HG03097 (cell line): Measurements from ENCODE around the gene PROCA1.
"Not testable (repeated sequence)": the region's sequence is repeated elsewhere in the genome, so short reads cannot be mapped to it uniquely, and the experiment has no call there.

Source experiments
- ATAC-seq: cut with Tn5 transposase; IDR thresholded peaks from one replicate; pipeline ENCODE4 v1.9.1; 2021; ENCODE audit not compliant: unreplicated experiment, low FRiP score

PROCA1 gene

DNA sequence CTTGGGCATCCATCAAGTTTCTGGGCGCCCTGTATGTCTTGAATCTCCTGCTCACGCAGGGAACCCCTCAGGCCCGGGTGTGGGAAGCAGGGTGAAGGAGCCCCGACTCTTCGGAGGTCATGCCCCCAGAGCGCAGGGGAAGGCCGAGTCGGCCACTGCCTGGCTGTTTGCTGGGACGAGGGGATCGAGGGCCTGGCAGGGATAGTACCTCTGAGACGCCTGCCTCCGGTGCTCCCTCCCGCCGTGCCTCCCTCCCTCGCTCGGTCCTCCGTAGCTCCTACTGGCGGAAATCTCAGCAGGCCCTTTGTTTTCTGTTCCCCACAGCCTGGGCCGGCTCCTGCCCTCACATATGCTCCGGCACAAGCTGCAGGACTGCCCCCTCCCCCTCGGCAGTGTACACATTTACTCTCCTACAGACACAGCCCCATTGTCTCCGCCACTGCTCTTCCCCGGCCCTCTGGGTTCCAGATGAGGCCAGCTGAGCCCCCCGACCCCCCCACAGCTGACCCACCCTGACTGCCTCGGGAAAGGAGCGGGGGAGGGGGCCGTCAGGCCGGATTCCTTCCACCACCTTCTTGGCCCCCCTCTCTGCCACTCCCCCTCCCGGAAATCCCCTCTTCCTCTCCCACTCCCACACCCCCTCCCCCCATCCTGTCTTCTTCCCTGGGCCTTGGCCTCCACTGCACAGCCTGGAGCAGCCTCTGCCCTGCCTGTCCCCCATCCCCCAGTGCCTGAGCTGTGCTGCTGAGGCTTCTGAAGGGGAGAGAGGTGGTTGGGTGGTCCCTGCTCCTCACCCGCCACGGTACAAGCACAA is 33.5 kb upstream of the PROCA1 start:
- no peak for ATAC-seq

DNA sequence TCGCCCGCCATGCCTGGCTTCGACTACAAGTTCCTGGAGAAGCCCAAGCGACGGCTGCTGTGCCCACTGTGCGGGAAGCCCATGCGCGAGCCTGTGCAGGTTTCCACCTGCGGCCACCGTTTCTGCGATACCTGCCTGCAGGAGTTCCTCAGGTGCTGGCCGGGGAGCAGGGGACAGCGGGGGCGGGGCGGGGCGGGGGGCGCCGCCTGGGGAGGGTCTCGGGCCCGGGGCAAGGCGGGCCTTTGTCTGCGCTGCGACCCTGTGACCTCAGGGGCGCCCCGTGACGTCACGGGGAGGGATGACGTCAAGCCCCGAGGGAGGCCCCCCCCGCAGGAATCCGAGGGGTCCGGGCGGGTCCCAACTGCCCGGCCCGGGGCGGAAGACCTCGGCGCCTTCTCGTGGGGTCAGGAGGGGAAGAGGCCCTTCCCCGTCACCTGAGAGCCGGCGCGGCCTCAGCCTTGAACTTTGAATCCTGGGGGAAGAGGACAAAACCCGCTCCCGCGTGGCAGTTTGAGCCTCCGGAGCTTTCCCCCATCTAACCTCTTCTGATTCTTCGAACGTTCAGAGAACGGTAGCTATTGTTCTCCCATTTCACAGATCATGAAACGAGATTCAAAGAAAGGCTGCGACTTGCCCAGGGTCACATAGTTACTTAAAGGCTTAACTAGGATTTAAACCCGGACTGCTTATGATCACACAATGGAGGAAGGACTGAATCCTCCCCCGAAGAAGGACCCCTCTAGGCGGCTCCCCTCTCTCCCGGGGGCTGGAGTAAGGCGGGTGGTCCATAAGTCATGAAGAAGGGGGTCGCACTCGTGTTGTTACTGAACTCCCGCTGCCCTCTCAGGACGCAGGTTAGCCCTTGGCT is 32.6 kb upstream of the PROCA1 start:
- ATAC-seq, result no peak

DNA sequence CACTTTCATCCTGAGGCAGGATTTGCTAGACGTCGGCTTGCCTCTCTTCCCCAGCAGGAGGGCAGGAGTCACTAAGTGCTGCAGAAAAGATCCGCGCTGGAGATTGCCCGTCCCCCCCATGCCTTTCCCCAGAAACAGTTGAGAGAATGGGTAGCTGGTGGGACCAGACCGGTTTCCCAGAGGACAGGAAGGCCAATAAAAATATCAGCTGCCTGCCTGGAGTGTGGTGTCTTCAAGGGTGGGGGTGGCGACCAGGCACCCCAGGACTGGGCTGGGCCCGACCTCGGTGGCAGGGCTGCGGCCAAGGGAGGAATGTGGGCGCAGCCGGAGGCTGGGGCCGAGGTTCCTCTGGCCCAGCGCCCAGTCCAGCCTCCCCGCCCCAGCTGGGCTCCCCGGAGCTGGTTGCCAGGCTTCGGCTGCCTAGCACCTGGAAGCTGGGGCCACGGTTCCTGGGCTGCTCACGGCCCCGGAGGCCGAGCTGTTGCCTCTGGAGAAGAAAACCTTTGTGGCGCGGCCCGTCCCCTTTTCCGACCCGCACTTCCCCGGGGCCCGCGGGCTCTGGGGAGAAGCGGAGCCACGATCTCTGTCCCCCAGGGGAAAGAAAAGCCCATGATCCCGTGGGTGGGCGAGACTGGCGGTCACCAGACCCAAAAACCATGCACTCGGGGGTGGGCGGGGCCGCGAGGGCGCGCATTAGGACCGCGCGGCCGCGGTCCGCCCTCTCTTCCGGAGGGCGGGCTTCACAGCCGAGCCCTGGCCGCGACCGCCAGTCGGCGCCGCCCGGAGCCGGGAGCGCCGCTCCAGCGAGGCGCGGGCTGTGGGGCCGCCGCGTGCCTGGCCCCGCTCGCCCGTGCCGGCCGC is 31.8 kb upstream of the PROCA1 start, which contains the start of gene TRAF4:
Gene TRAF4, plus strand, starts transcription at position 769 of the 861 bp plus-strand sequence. CDS start 102 bp downstream, outside the sequence.
- ATAC-seq, result peak; percentile 52

DNA sequence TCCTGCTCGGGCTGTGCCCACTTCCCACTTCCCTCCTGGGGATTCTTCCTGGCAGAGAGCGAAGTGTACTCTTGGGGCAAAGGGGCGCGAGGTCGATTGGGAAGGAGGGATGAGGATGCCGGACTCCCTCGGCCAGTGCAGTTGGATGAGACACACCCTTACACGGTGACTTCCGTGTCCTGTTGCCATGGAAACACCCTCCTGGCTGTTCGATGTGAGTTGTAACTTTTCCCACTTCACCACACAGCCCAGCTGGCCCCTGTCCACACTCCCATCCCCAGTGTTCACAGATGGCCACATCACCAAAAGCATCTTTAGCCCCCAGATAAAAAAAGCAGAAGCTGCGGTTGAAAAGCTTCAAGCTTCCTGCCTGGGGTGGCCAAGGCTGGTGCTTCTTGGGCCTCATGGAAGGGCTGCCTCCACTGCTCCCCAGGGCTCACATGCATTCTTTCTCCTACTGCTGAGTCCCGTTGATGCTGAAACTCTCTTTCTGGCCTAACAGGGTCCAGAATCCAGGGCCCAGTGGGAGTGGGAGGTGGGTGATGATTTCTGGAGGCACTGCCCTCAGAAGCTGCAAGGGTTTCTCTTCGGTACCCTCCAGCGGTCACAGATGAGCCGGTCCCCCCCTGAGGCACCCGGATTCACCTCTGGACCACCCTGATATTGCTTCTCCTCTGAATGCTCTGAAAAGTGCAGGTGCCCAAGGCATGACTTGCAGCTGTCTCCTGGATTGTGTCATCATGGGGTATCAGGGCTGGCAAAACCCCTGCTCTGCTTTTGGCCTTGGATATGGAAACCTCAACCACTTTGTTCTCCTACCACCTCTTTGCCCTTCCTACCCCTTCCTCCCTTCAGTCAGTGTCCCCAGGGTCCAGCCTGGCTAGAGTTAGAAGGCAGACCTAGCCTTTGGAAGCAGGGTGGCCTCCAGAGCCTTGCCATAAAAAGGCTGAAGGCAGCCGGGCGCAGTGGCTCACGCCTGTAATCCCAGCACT is 30.0 kb upstream of the PROCA1 start:
- no peak for ATAC-seq

DNA sequence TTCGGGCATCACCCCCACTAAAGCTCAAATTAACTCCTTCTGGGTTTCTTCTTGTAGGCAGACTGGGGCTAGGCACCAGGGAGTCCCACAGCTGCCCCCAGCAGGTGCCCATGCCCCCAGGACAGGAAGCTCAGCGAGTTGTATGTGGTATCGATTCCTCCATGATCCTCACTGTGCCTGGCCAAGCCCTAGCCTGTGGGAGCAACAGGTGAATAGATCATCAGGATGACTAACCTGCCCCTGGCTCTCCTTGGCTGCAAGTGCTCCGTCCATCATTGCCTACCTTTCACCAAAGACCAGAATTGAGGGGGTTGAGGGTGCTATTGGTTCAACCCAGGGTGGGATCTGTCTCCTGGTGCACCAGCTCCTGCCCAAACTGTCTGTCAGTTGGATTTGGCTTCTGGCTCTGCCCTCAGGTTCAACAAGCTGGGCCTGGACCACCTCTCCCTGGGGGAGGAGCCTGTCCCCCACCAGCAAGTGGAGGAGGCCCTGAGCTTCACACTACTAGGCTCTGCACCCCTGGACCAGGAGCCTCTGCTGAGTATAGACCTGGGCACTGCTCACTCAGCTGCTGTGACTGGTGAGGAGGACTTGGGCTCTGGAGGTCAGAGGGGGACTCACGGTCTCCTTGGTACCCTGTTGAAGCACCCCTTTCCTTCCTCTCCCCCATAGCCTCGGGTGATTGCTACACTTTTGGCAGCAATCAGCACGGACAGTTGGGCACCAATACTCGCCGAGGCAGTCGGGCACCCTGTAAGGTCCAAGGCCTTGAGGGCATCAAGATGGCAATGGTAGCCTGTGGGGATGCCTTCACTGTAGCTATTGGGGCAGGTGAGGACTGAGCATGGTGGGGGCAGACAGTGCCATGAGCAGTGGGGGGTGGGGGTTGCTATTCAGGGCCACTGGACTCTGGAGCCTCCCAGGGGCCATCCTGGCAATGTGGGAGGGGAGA is 29.0 kb upstream of the PROCA1 start:
- ATAC-seq, result no peak

DNA sequence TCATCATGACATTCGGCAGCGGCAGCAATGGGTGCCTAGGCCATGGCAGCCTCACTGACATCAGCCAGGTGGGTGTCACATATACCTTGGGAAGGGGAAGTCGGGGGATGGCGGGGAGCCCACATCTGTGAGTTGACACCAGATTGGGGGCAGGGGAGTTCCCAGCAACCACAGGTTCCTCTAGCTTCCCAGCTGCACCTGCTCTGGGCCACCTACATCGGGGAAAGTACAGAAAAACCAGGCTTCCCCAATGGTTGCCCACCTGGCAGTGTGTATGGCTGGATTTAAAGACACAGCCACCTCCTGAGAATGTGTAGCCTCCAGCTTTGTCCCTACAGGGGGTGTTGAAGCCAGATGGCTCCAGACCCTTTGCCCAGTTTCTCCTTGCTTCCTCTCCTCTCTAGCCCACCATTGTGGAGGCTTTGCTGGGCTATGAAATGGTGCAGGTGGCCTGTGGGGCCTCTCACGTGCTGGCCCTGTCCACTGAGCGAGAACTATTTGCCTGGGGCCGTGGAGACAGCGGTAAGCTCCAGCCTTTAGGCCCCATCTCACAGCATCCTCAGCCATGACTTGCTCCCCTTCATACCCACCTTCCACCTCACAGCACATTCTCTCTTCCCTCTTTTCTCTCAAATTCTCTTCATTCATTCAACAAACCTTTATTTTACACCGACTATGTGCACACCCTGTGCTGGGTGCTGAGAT is 27.1 kb upstream of the PROCA1 start:
- no peak for ATAC-seq

DNA sequence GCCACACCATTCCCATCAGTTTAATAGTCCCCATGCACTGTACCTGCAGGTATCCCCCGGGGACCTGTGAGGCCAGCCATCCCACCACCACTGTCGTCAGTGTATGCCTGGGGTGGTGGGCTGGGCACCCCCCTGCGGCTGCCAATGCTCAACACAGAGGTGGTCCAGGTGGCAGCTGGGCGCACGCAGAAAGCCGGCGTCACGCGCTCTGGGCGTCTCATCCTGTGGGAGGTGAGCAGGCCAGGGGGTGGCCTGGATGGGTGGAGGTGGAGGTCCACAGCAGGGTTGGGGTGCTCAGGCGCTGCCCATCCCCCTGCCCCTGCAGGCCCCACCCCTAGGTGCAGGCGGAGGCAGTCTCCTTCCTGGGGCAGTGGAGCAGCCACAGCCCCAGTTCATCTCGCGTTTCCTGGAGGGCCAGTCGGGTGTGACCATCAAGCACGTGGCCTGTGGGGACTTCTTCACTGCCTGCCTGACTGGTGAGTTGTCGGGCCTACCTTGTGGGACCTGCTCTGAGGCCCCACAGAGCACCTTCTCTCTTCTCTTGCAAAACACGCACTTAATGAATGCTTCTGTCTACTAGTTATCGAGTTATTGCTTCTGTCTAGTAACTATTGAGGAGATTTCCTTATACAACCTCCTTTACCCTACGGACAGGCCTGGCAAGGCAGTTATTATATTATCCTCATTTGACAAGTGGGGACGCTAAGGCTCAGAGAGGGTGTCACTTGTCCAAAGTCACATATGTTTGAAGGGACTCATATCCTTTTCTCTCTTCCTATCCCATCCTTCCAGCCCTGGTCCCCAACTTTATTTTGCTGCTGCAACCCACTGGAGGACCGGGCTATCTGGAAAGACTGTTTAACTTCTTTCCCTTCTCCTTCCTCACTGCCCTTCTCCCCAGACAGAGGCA is 26.3 kb upstream of the PROCA1 start:
- no peak for ATAC-seq

DNA sequence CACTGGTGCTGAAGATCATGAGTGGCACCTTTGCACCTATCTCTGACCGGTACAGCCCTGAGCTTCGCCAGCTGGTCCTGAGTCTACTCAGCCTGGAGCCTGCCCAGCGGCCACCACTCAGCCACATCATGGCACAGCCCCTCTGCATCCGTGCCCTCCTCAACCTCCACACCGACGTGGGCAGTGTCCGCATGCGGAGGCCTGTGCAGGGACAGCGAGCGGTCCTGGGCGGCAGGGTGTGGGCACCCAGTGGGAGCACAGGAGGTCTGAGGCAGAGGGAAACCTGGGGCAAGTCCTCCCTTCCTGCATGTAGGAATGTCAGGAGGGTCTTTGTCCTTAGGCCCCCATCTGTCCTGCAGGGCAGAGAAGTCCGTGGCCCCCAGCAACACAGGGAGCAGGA is 25.6 kb upstream of the PROCA1 start:
- ATAC-seq, result no peak

DNA sequence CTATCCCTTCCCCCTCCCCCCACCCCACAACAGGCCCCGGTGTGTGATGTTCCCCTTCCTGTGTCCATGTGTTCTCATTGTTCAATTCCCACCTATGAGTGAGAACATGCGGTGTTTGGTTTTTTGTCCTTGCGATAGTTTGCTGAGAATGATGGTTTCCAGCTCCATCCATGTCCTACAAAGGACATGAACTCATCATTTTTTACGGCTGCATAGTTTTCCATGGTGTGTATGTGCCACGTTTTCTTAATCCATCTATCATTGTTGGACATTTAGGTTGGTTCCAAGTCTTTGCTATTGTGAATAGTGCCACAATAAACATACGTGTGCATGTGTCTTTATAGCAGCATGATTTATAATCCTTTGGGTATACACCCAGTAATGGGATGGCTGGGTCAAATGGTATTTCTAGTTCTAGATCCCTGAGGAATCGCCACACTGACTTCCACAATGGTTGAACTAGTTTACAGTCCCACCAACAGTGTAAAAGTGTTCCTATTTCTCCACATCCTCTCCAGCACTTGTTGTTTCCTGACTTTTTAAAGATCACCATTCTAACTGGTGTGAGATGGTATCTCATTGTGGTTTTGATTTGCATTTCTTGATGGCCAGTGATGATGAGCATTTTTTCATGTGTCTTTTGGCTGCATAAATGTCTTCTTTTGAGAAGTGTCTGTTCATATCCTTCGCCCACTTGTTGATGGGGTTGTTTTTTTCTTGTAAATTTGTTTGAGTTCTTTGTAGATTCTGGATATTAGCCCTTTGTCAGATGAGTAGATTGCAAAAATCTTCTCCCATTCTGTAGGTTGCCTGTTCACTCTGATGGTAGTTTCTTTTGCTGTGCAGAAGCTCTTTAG is 24.5 kb upstream of the PROCA1 start:
- not testable (repeated sequence) for ATAC-seq

DNA sequence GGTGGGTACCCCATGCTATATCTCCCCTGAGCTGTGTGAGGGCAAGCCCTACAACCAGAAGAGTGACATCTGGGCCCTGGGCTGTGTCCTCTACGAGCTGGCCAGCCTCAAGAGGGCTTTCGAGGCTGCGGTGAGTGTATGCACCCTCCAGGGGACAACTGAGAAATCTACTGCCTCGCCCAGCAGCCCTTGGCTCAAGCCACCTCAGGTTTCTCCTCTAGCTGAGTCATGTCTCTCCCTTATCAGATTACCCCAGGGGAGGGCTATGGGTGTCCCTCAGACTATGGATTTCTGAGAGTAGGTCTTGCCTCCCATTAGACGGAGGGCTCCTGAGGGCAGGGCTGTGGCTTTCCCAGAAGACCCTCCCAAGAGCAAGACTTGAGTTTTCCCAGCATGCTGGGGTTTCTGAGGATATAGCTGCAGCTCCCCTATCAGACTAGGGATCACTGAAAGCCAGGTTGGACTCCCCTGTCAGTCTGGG is 23.6 kb upstream of the PROCA1 start:
- ATAC-seq, result no peak

DNA sequence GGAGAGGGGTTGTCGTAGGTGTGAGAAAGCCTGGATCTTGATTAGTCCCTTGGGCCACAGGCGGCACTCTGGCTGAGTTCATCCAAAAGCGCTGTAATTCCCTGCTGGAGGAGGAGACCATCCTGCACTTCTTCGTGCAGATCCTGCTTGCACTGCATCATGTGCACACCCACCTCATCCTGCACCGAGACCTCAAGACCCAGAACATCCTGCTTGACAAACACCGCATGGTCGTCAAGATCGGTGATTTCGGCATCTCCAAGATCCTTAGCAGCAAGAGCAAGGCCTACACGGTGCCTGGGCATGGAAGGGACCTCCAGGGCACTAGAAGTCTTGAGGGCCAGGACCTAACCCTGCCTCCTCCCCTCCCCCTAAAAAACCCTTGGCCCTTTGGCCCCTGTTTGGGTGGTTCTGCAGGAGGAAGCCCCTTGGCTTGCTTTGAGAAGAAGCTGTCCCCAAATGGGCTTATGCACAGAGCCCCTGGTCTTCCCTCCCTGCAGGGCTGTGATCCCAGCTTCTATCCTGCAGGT is 23.1 kb upstream of the PROCA1 start:
- no peak for ATAC-seq

DNA sequence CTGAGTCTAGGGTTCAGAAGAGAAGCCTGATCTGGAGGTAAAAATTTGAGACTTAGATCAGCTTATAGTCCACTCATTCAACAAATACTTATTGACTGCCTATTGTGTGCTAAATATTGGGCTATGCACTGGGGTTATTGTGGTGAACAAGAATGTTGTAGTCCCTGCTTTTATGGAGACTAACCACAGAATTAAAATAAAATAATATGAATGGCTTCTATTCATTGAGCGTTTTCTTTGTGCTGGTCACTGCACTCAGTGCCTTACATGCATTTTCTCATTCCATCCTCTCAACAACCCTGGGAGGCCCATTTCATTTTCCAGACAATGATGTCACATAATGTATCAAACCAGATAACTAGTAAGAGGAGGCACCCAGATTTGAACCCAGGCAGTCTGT is 21.7 kb upstream of the PROCA1 start:
- ATAC-seq, result no peak

DNA sequence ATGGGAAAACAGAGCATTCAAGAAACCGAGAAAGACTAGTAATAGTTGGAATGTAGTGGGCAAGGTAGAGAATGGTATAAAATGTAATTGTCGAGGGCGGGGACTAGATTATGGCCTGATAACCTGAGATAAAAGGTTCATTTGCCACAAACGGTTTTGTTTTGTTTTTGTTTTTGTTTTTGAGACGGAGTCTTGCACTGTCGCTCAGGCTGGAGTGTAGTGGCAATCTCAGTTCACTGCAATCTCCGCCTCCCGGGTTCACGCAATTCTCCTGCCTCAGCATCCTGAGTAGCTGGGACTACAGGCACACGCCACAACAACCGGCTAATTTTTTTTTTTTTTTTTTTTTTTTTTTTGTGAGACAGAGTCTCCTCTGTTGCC is 18.3 kb upstream of the PROCA1 start:
- ATAC-seq, result no peak

DNA sequence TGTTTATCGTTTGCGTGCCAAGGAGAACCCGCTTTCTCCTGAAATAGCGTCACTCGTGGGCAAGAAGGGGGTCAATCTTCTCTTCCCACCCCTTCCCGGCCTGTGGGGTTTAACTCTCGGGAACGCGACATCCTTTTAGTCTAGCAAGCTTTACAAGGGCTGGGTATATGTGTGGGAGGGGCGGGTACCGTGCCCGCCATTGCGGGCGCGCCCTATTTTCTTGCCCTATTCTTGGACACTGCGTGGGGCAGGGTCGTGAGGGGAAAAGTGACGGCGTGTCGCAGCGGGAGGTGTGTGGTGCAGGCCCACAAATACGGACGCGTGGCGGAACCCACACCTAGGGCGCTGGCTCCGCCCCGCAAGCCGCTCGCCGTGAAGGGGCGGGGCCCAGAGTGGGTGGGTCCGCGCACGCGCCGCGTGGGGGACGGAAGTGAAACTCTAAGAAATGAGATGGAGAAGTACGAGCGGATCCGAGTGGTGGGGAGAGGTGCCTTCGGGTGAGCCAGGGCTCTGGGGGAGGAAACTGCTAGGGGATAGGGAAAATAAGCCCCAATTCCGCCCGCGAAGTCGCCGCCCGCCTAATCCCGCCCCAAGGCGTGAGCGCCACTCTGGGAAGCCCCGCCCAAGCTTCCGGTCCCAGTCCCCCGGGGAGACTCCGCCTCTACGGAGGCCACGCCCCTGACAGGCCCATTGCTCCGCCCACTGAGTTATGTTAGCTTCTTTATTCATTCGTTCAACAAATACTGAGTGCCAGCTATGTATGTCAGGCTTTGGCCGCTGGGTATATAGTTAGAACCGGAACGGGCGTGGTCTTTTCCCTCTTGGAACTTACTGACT is 16.9 kb upstream of the PROCA1 start, which contains the start of gene NEK8:
Gene NEK8, plus strand, starts transcription at position 425 of the 837 bp plus-strand sequence. Its CDS starts 26 bp downstream, at position 451.
- peak; percentile 30 for ATAC-seq
